Large intestine (tissue), 3 donors: ENCODE results near the gene HHAT. TPM values are rescaled to one million over a fixed set of nuclear protein-coding genes. Genes with fewer than 3 reads are reported as not detected.

Experiments used
- DNase-seq, 2 donors: peaks; one replicate each; pipeline versions ENCODE4 v3.0.0 to v3.0.0-alpha.2; 2013
- H3K27ac ChIP-seq: one replicate; pipeline ENCODE4 v1.5.1; 2013; ENCODE audit warnings: low read length
- H3K27me3 ChIP-seq: 2 replicates; pipeline ENCODE4 v1.6.1; 2013; ENCODE audit warnings: low read length; ENCODE audit not compliant: control insufficient read depth, insufficient read depth
- H3K36me3 ChIP-seq: 2 replicates; pipeline ENCODE4 v1.6.1; 2013; ENCODE audit warnings: low read length; ENCODE audit not compliant: control insufficient read depth, insufficient read depth
- H3K4me1 ChIP-seq: one replicate; pipeline ENCODE4 v1.6.1; 2013; ENCODE audit warnings: low read length; ENCODE audit not compliant: control insufficient read depth, insufficient read depth
- H3K4me3 ChIP-seq: one replicate; pipeline ENCODE4 v1.5.1; 2013; ENCODE audit warnings: low read length
- H3K9me3 ChIP-seq: one replicate; pipeline ENCODE4 v1.6.1; 2013; ENCODE audit warnings: mild to moderate bottlenecking, low read depth, low read length, moderate library complexity; ENCODE audit not compliant: control insufficient read depth
- WGBS: methylation state at CpG from one replicate; pipeline ENCODE4 v1.1.5; 2013; ENCODE audit warnings: low lambda C conversion rate; ENCODE audit not compliant: insufficient coverage; 5-methylcytosine and 5-hydroxymethylcytosine counted together
- polyA plus RNA-seq: library from polyadenylated mRNA; unstranded; fragments of 120-200 nt; gene quantifications from one replicate; pipeline ENCODE4 v1.2.1, GENCODE V29; 2013

The HHAT gene
- polyA plus RNA-seq, 1 donor = 3.3 TPM

GRCh38 chr1:210448297-210448892, 119.7 kb downstream of the HHAT start:
- Histone ChIP-seq H3K27ac (no peak overlapping the region), H3K4me3 (no peak overlapping the region), H3K9me3 (no peaks in the 10 kb centered on the region), H3K27me3 (no peaks in the 10 kb centered on the region), H3K4me1 (no peaks in the 10 kb centered on the region), H3K36me3 (no peaks in the 10 kb centered on the region)
- WGBS = no CpG with 5 or more reads among the region's 4 CpGs
- peak; percentile 12 to 17 for DNase-seq

GRCh38 chr1:210455840-210456603, 127.3 kb downstream of the HHAT start:
- no peaks in the 10 kb centered on the region for H3K9me3 ChIP-seq
- H3K27me3 ChIP-seq = no peaks in the 10 kb centered on the region
- no peak overlapping the region for H3K27ac ChIP-seq
- no peaks in the 10 kb centered on the region for H3K4me1 ChIP-seq
- no peak for DNase-seq
- H3K36me3 ChIP-seq = no peaks in the 10 kb centered on the region
- WGBS = 93% methylated on average over 2 of the region's 8 CpGs
- no peak overlapping the region for H3K4me3 ChIP-seq

GRCh38 chr1:210456731-210457255, 128.1 kb downstream of the HHAT start:
- H3K36me3 ChIP-seq = no peaks in the 10 kb centered on the region
- H3K4me3 ChIP-seq = no peak overlapping the region
- no peak overlapping the region for H3K27ac ChIP-seq
- H3K4me1 ChIP-seq = no peaks in the 10 kb centered on the region
- no CpG with 5 or more reads among the region's 6 CpGs for WGBS
- H3K9me3 ChIP-seq = no peaks in the 10 kb centered on the region
- H3K27me3 ChIP-seq = no peaks in the 10 kb centered on the region
- no peak for DNase-seq

- no peak overlapping the region for H3K4me3 ChIP-seq
- no peaks in the 10 kb centered on the region for H3K4me1 ChIP-seq
- H3K27ac ChIP-seq = no peak overlapping the region
- no peaks in the 10 kb centered on the region for H3K36me3 ChIP-seq
- H3K27me3 ChIP-seq = no peaks in the 10 kb centered on the region
- WGBS = no CpG with 5 or more reads among the region's 4 CpGs
- no peak for DNase-seq
- H3K9me3 ChIP-seq = no peaks in the 10 kb centered on the region
Observed at GRCh38 chr1:210457568-210457967, 128.9 kb downstream of the HHAT start.

- no peaks in the 10 kb centered on the region for H3K9me3 ChIP-seq
- no peaks in the 10 kb centered on the region for H3K36me3 ChIP-seq
- WGBS = 90% methylated on average over 2 of the region's 11 CpGs
- DNase-seq = no peak
- no peaks in the 10 kb centered on the region for H3K27me3 ChIP-seq
- no peak overlapping the region for H3K27ac ChIP-seq
- no peak overlapping the region for H3K4me3 ChIP-seq
- H3K4me1 ChIP-seq = no peaks in the 10 kb centered on the region
Observed at GRCh38 chr1:210464519-210465039, 135.9 kb downstream of the HHAT start.

- Histone ChIP-seq H3K27ac (no peak overlapping the region), H3K4me3 (no peak overlapping the region), H3K9me3 (no peaks in the 10 kb centered on the region), H3K4me1 (no peaks in the 10 kb centered on the region), H3K36me3 (no peaks in the 10 kb centered on the region), H3K27me3 (no peaks in the 10 kb centered on the region)
- no CpG with 5 or more reads among the region's 3 CpGs for WGBS
- DNase-seq = no peak
Observed at GRCh38 chr1:210465150-210465549, 136.4 kb downstream of the HHAT start.

- Histone ChIP-seq H3K36me3 (no peaks in the 10 kb centered on the region), H3K27me3 (no peaks in the 10 kb centered on the region), H3K9me3 (no peaks in the 10 kb centered on the region), H3K4me1 (no peaks in the 10 kb centered on the region), H3K4me3 (no peak overlapping the region), H3K27ac (no peak overlapping the region)
- no CpG with 5 or more reads among the region's 2 CpGs for WGBS
- no peak for DNase-seq
Observed at GRCh38 chr1:210467440-210468043, 138.8 kb downstream of the HHAT start.

- WGBS = no CpG with 5 or more reads among the region's 3 CpGs
Observed at GRCh38 chr1:210469441-210469840, 140.7 kb downstream of the HHAT start.

GRCh38 chr1:210475321-210475720, 146.6 kb downstream of the HHAT start:
- Histone ChIP-seq H3K27ac (no peak overlapping the region), H3K9me3 (no peaks in the 10 kb centered on the region)

More at GRCh38 chr1:210469441-210469840, 140.7 kb downstream of the HHAT start:
- Histone ChIP-seq H3K4me3 (no peak overlapping the region), H3K27me3 (no peaks in the 10 kb centered on the region), H3K27ac (no peak overlapping the region), H3K9me3 (no peaks in the 10 kb centered on the region), H3K36me3 (no peaks in the 10 kb centered on the region), H3K4me1 (no peaks in the 10 kb centered on the region)
- DNase-seq = no peak

GRCh38 chr1:210475806-210476205, 147.1 kb downstream of the HHAT start:
- no peak overlapping the region for H3K4me3 ChIP-seq
- no peaks in the 10 kb centered on the region for H3K36me3 ChIP-seq
- H3K27me3 ChIP-seq = no peaks in the 10 kb centered on the region
- H3K27ac ChIP-seq = no peak overlapping the region
- no peak for DNase-seq
- WGBS = no CpG with 5 or more reads among the region's 2 CpGs
- H3K4me1 ChIP-seq = no peaks in the 10 kb centered on the region
- no peaks in the 10 kb centered on the region for H3K9me3 ChIP-seq

More at GRCh38 chr1:210475321-210475720, 146.6 kb downstream of the HHAT start:
- Histone ChIP-seq H3K36me3 (no peaks in the 10 kb centered on the region), H3K4me1 (no peaks in the 10 kb centered on the region), H3K27me3 (no peaks in the 10 kb centered on the region), H3K4me3 (no peak overlapping the region)
- no peak for DNase-seq
